Ishikawa (cell line): ENCODE data around the gene INO80C.

Experiments
- EP300 ChIP-seq: IDR thresholded peaks from 2 replicates; pipeline ENCODE4 v1.6.1; 2012; ENCODE audit warnings: borderline replicate concordance
- REST ChIP-seq: IDR thresholded peaks from 2 replicates; pipeline ENCODE4 v1.6.1; 2012; ENCODE audit warnings: low read depth, mild to moderate bottlenecking
- TCF12 ChIP-seq: IDR thresholded peaks from 2 replicates; pipeline ENCODE4 v1.6.1; 2012; ENCODE audit warnings: low read depth
- TEAD4 ChIP-seq: IDR thresholded peaks from 2 replicates; pipeline ENCODE4 v1.6.1; 2012

- TF ChIP-seq REST, result no peak
- TF ChIP-seq EP300, result no peak
- TF ChIP-seq TCF12, result no peak
- TF ChIP-seq TEAD4, result no peak
These were observed 18.6 kb upstream of the INO80C start for GRCh38 chr18:35516351-35516750.
